Gastroesophageal sphincter (tissue), 3 donors: Measurements from ENCODE around the gene BTBD17.

Source experiments
- POLR2A ChIP-seq, 2 donors: fragments of 450-650 bp; IDR thresholded peaks; one replicate each; pipeline ENCODE4 v1.6.1; 2017; ENCODE audit warnings: antibody characterized with exemption in 2 of 2, mild to moderate bottlenecking in 2 of 2, moderate library complexity in 1 of 2
- POLR2AphosphoS5 ChIP-seq: sonication (generic); formaldehyde crosslinking; IDR thresholded peaks from one replicate; pipeline ENCODE4 v1.6.1; 2017; ENCODE audit warnings: antibody characterized with exemption
- TF ChIP-seq, protein P1 (sequence below), 4 experiments: fragments of 200-600 bp in 2 of 4; fragments of 450-650 bp in 2 of 4; sonication (generic) in 1 of 4; IDR thresholded peaks; one replicate each; pipeline ENCODE4 v1.5.1; 2017 to 2019; ENCODE audit warnings: antibody characterized with exemption in 4 of 4, mild to moderate bottlenecking in 2 of 4, moderate library complexity in 2 of 4

DNA sequence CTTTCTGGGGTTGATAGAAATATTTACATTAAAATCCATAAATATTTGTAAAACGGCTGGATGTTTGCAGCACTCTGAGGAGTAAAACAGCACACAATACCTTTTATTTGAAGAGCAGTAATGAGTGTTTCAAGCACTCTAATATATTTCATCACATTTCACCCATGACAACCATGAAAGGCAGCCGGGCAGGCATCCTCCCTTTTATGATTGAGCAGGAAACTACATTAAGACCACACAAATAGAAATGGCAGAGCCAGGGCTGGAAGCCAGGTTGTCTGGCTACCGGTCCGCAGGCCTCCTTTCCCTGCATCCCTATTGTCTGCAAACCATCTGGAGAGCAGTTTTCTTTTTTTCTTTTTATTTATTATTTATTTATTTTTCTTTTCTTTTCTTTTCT, 47.1 kb upstream of the BTBD17 start:
- TF ChIP-seq, protein P1, sequence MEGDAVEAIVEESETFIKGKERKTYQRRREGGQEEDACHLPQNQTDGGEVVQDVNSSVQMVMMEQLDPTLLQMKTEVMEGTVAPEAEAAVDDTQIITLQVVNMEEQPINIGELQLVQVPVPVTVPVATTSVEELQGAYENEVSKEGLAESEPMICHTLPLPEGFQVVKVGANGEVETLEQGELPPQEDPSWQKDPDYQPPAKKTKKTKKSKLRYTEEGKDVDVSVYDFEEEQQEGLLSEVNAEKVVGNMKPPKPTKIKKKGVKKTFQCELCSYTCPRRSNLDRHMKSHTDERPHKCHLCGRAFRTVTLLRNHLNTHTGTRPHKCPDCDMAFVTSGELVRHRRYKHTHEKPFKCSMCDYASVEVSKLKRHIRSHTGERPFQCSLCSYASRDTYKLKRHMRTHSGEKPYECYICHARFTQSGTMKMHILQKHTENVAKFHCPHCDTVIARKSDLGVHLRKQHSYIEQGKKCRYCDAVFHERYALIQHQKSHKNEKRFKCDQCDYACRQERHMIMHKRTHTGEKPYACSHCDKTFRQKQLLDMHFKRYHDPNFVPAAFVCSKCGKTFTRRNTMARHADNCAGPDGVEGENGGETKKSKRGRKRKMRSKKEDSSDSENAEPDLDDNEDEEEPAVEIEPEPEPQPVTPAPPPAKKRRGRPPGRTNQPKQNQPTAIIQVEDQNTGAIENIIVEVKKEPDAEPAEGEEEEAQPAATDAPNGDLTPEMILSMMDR (IDR thresholded peaks at IDR 0.05), result no peak
- TF ChIP-seq POLR2AphosphoS5, result no peak
- TF ChIP-seq POLR2A (IDR thresholded peaks at IDR 0.05), result no peak
